ENCODE data around the gene SEPHS2.

The SEPHS2 gene

DNA sequence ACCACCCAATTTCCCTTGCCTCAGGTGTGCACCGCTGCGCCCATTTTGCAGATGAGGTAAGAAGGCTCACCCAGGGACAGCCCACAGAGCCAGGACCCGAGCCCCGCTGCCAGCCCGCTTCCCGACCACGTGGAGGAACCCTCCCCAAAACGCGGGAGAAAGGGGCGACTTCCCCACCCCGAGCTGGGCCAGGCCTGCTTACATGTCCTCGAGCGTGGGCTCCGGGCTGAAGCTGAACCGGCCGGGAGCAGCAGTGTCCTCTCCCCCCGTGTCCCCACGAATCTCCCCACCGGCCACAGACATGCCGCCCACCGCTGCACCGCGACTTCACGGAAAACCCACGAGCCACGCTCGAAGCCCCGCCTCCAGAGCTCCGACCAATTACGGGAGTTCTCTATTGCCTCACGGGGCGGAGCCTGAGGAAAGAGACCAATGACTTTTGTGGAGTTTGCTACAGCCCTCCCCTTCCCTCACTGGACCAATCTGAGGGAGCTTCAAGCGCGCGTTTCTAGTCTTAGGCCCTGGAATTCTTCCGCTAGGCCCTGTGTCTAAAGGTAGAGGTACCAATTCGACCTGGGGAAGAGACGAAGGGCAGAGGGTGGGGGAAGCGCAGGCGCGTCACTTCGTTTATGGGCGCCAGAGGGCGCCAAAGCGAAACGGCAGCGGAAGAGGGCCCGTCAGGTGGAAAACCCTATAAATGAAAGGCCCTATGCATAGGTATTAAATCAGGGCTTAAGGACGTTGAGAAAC is 15.8 kb downstream of the SEPHS2 start, which contains the start of gene DCTPP1:
Gene DCTPP1 (minus strand): TSS at position 353 of the 750 bp plus-strand sequence. CDS start 50 bp downstream, at position 303.
- TF ChIP-seq, protein P1, sequence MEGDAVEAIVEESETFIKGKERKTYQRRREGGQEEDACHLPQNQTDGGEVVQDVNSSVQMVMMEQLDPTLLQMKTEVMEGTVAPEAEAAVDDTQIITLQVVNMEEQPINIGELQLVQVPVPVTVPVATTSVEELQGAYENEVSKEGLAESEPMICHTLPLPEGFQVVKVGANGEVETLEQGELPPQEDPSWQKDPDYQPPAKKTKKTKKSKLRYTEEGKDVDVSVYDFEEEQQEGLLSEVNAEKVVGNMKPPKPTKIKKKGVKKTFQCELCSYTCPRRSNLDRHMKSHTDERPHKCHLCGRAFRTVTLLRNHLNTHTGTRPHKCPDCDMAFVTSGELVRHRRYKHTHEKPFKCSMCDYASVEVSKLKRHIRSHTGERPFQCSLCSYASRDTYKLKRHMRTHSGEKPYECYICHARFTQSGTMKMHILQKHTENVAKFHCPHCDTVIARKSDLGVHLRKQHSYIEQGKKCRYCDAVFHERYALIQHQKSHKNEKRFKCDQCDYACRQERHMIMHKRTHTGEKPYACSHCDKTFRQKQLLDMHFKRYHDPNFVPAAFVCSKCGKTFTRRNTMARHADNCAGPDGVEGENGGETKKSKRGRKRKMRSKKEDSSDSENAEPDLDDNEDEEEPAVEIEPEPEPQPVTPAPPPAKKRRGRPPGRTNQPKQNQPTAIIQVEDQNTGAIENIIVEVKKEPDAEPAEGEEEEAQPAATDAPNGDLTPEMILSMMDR (IDR thresholded peaks at IDR 0.05; ENCODE audit: insufficient read depth, low read depth, low read length, missing control alignments) = peak; percentile 89
- peak within 1 kb of the TSS; percentile 82 for H3K4me3 ChIP-seq (ENCODE audit: low read length)
- DNase-seq (ENCODE audit: low read depth) = peak; percentile 100

- peak overlapping the region; percentile 82 for H3K4me3 ChIP-seq (ENCODE audit: low read length)
- TF ChIP-seq, protein P1 (IDR thresholded peaks at IDR 0.05; ENCODE audit: insufficient read depth, low read depth, low read length, missing control alignments) = no peak
- no peak for DNase-seq (ENCODE audit: low read depth)
Observed at GRCh38 chr16:30429418-30429677, 16.3 kb downstream of the SEPHS2 start.

- TF ChIP-seq, protein P1 (IDR thresholded peaks at IDR 0.05; ENCODE audit: insufficient read depth, low read depth, low read length, missing control alignments) = no peak
- no peak for DNase-seq (ENCODE audit: low read depth)
- H3K4me3 ChIP-seq (ENCODE audit: low read length) = no peak overlapping the region
Observed at GRCh38 chr16:30428055-30428454, 17.6 kb downstream of the SEPHS2 start.

DNA sequence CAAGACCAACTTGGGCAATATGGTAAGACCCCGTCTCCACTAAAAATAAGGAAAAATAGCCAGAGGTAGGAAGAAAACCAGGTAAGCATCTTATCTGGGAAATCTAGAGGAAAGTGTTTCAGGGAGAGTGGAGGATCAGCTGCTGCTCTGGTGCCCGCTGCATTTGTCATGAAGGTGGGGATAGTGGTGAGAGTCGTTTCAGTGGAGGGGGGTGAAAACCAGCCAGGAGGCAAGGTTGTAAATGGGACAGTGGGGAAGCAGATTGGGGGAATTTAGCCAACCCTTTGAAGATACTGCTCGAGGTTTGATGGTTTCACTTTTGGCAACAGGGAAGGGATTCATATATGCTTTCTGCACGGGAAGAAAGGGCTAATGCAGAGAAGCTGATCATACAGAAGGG is 24.7 kb downstream of the SEPHS2 start:
- TF ChIP-seq, protein P1 (IDR thresholded peaks at IDR 0.05; ENCODE audit: insufficient read depth, low read depth, low read length, missing control alignments) = no peak
- no peak overlapping the region for H3K4me3 ChIP-seq (ENCODE audit: low read length)
- no peak for DNase-seq (ENCODE audit: low read depth)

GRCh38 chr16:30418350-30419181 is 27.1 kb downstream of the SEPHS2 start:
- H3K4me3 ChIP-seq (ENCODE audit: low read length) = peak overlapping the region; percentile 37
- TF ChIP-seq, protein P1 (IDR thresholded peaks at IDR 0.05; ENCODE audit: insufficient read depth, low read depth, low read length, missing control alignments) = no peak
- peak; percentile 31 for DNase-seq (ENCODE audit: low read depth)

GRCh38 chr16:30417529-30418349 is 27.9 kb downstream of the SEPHS2 start:
- peak; percentile 96 for DNase-seq (ENCODE audit: low read depth)
- peak overlapping the region; percentile 49 for H3K4me3 ChIP-seq (ENCODE audit: low read length)
- TF ChIP-seq, protein P1 (IDR thresholded peaks at IDR 0.05; ENCODE audit: insufficient read depth, low read depth, low read length, missing control alignments) = no peak

All from epithelial cell of esophagus (primary cell).